WI38 (cell line): ENCODE data around the gene CFAP77.

ENCODE experiments used
- H3K4me3 ChIP-seq: 2 replicates; pipeline ENCODE4 v1.5.1; 2011; ENCODE audit warnings: low read depth, mild to moderate bottlenecking, control low read depth, low read length
- CTCF ChIP-seq: IDR thresholded peaks from 2 replicates; pipeline ENCODE4 v1.5.1; 2012; ENCODE audit warnings: low read depth, mild to moderate bottlenecking, control low read depth, low read length

Gene CFAP77

GRCh38 chr9:132541870-132542830 is 132.1 kb downstream of the CFAP77 start:
- TF ChIP-seq CTCF = no peak
- no peak overlapping the region for H3K4me3 ChIP-seq

GRCh38 chr9:132543251-132543650 is 133.2 kb downstream of the CFAP77 start:
- no peak for TF ChIP-seq CTCF
- H3K4me3 ChIP-seq = no peak overlapping the region

GRCh38 chr9:132543960-132544359 is 133.9 kb downstream of the CFAP77 start:
- H3K4me3 ChIP-seq = no peak overlapping the region
- TF ChIP-seq CTCF = no peak

- TF ChIP-seq CTCF = no peak
- no peak overlapping the region for H3K4me3 ChIP-seq
Observed at GRCh38 chr9:132545578-132545977, 135.6 kb downstream of the CFAP77 start.

GRCh38 chr9:132546148-132547051 is 136.4 kb downstream of the CFAP77 start:
- peak; percentile 39 for TF ChIP-seq CTCF
- no peak overlapping the region for H3K4me3 ChIP-seq

- TF ChIP-seq CTCF = no peak
- H3K4me3 ChIP-seq = no peak overlapping the region
Observed at GRCh38 chr9:132547052-132547431, 137.0 kb downstream of the CFAP77 start.

GRCh38 chr9:132547436-132547835 is 137.4 kb downstream of the CFAP77 start:
- no peak overlapping the region for H3K4me3 ChIP-seq
- TF ChIP-seq CTCF = no peak
